Stimulated activated CD8-positive, alpha-beta memory T cell treated with anti-CD3 and anti-CD28 coated beads, Interleukin-12 subunit alpha, Interleukin-12 subunit beta, amount 100 ng/mL, for 4 hours (primary cell): ENCODE results near the gene RPS23.
A peak's percentile ranks its signal among the peaks of the same experiment; 100 is the strongest.

Experiments used
- DNase-seq: peaks from one replicate; pipeline ENCODE4 v3.0.0-alpha.2; 2020; ENCODE audit warnings: low read depth

The RPS23 gene

DNA sequence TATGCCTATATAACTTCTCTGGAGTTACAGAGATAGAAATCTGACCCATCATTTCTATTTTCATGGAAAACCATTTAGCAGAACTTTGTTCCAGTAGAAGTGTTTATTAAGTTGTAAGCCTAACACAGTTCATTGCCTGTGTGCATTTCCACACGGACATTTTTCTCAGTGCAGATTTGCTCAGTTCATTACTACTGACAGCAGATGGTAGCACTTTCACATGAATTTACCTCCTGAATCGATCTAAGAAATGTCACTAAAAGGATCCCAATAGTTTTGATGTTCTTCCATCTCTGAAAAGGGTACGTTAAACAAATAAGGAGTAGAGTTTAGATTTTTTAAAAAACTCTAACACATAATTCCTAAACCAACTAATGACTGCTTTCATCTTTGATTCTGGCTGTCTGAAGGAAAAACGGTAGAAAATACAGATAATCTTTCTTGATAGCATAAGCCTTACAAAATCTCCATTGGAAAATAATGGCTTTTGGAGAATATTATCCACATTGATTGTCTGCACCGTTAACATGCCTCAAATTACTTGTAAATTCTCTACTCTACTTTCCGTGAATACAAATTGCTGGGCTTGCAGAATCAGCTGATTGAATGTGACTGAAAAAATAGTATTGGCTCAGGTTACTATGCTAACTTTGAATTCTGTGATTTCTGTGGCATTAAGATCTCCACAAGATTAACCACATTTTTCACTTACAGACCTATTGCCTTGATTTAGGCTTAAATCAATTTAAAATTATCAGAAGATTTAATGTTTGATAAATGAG lies 33.1 kb downstream of the RPS23 start:
- DNase-seq: no peak

GRCh38 chr5:82244151-82244550 lies 34.0 kb downstream of the RPS23 start:
- DNase-seq: no peak

DNA sequence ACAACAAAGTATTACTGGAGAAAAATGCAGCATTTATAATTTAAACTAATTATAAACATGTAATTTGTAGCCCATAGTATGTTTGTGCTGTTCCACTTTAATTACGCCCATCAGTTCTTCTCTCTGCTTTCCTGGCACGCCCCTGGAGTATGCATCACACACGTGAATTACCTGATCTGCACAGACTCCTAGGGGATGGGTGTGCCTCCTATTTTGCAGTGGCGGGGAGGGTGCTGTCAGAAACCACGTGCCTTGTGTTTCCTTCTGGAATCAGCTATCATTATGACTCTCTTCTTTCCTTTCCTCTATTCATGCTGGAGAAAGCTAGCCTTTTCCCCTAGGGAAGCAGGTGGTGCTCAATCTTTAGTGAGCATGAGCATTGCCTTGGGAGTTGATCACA lies 43.3 kb downstream of the RPS23 start:
- no peak for DNase-seq

- peak; percentile 2 for DNase-seq
These were observed 52.5 kb downstream of the RPS23 start for GRCh38 chr5:82225525-82226172.
